ENCODE data around the gene ZNF491. TPM values are rescaled to one million over a fixed set of nuclear protein-coding genes. Genes with fewer than 3 reads are reported as not detected.
A peak's percentile ranks its signal among the peaks of the same experiment; 100 is the strongest.

The ZNF491 gene
- polyA plus RNA-seq, 4 donors, result 0.45 to 1.9 (median 0.96) TPM

DNA sequence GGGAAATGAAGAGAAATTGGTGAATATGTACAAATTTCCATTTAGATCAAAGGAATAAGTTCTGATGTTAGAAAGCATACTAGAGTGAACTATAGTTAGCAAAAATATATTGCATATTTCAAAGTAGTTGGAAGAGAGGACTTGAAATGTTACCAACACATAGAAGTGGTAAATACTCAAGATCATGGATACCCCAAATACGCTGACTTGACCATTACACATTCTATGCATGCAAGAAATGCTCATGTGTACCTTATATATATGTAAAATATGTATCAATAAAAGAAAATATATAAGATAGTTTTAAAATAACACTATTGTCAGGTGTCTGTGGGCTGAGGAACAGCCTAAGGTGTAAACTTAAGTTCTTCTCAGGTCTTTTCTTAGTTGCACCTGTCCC is 14.6 kb upstream of the ZNF491 start:
- FAIRE-seq (no peak), DNase-seq (no peak)
- Histone ChIP-seq H3K27me3 (ENCODE audit: control insufficient read depth in 3 of 3, insufficient read depth in 3 of 3, low read length in 3 of 3) (peaks cover 0 to 2% (median 0%) of the 10 kb centered on the region in 3 donors), H3K36me3 (ENCODE audit: control insufficient read depth in 3 of 3, insufficient read depth in 2 of 3, low read depth in 1 of 3, low read length in 3 of 3) (peaks cover 10 to 25% (median 17%) of the 10 kb centered on the region in 3 donors), H3K4me1 (ENCODE audit: control insufficient read depth in 3 of 3, insufficient read depth in 2 of 3, low read depth in 1 of 3, low read length in 2 of 3) (no peaks in the 10 kb centered on the region), H3K9me3 (ENCODE audit: control insufficient read depth in 2 of 2, insufficient read depth in 1 of 2, low read depth in 1 of 2, low read length in 1 of 2) (peaks cover 5 to 52% of the 10 kb centered on the region in 2 donors), H3K4me3 (ENCODE audit: low read depth in 1 of 3, low read length in 3 of 3) (no peak overlapping the region), H3K27ac (ENCODE audit: low read depth in 1 of 3, low read length in 2 of 3) (no peak overlapping the region)
- 98 to 100% (median 100%) methylated on average over 1 of the region's 1 CpG for WGBS, 3 donors

DNA sequence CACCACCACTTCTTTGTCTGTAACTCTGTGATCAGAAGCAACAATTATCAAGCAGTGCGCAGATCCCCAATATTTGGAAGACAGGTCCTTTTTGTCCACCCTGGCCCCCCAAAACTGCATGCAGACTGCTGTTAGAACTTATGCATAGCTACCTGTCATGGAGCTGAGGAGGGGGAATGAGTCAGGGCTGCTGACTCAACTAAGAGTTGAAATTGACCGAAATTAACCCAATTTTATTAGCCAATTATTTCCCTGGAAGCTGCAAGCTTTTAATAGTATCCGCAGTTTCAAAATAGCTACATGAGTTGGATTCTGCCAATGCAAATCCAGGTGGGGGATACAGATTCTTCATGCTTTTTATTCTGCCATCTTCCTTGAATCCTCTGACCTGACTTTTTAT is 14.0 kb upstream of the ZNF491 start:
- H3K4me3 ChIP-seq (ENCODE audit: low read depth in 1 of 3, low read length in 3 of 3), result no peak overlapping the region
- no peak overlapping the region for H3K27ac ChIP-seq (ENCODE audit: low read depth in 1 of 3, low read length in 2 of 3)
- FAIRE-seq, result no peak
- peaks cover 0 to 2% (median 0%) of the 10 kb centered on the region in 3 donors for H3K27me3 ChIP-seq (ENCODE audit: control insufficient read depth in 3 of 3, insufficient read depth in 3 of 3, low read length in 3 of 3)
- DNase-seq, result no peak
- peaks cover 4 to 20% (median 12%) of the 10 kb centered on the region in 3 donors for H3K36me3 ChIP-seq (ENCODE audit: control insufficient read depth in 3 of 3, insufficient read depth in 2 of 3, low read depth in 1 of 3, low read length in 3 of 3)
- no peaks in the 10 kb centered on the region for H3K4me1 ChIP-seq (ENCODE audit: control insufficient read depth in 3 of 3, insufficient read depth in 2 of 3, low read depth in 1 of 3, low read length in 2 of 3)
- H3K9me3 ChIP-seq (ENCODE audit: control insufficient read depth in 2 of 2, insufficient read depth in 1 of 2, low read depth in 1 of 2, low read length in 1 of 2), result peaks cover 5 to 46% of the 10 kb centered on the region in 2 donors
- WGBS, 3 donors, result 96 to 99% (median 97%) methylated on average over 3 of the region's 3 CpGs

DNA sequence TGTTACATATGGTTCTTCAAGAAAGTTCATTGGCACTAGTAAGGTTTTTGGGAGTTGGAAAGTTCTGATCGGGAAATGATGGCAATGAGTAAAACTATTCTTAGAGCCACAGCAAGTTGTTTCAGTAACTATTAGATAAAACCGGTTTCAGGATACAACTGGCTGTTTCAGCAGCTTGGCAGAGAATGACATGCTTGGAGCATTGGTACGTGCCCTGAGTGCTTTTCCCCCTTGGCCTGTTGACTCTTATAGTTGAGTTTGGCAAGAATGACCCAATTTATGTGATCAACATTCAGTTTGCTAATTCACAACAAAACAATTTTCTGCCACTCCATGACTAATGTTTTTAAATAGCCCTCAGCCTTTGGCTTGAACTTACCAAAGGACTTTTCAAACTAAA is 10.8 kb upstream of the ZNF491 start:
- Histone ChIP-seq H3K4me1 (ENCODE audit: control insufficient read depth in 3 of 3, insufficient read depth in 2 of 3, low read depth in 1 of 3, low read length in 2 of 3) (no peaks in the 10 kb centered on the region), H3K27me3 (ENCODE audit: control insufficient read depth in 3 of 3, insufficient read depth in 3 of 3, low read length in 3 of 3) (no peaks in the 10 kb centered on the region), H3K27ac (ENCODE audit: low read depth in 1 of 3, low read length in 2 of 3) (no peak overlapping the region), H3K36me3 (ENCODE audit: control insufficient read depth in 3 of 3, insufficient read depth in 2 of 3, low read depth in 1 of 3, low read length in 3 of 3) (no peaks in the 10 kb centered on the region), H3K4me3 (ENCODE audit: low read depth in 1 of 3, low read length in 3 of 3) (no peak overlapping the region), H3K9me3 (ENCODE audit: control insufficient read depth in 2 of 2, insufficient read depth in 1 of 2, low read depth in 1 of 2, low read length in 1 of 2) (peaks cover 0 to 31% of the 10 kb centered on the region in 2 donors)
- DNase-seq (no peak), FAIRE-seq (no peak)
- WGBS, 3 donors, result 74 to 84% (median 79%) methylated on average over 3 of the region's 3 CpGs

DNA sequence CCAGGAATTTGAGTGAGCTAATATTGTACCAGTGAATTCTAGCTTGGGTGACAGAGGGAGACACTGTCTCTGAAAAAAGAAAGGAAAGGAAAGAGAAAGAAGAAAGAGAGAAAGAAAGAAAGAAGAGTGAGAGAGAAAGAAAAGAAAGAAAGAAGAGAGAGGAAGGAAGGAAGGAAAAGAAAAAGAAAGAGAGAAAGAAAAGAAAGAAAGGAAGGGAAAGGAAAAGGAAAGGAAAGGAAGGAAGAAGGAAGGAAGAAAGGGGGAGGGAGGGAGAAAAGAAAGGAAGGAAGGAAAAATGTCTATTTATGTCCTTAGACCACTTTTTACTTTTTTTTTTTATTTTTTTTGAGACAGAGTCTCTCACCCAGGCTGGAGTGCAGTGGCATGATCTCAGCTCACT is 5.4 kb upstream of the ZNF491 start:
- peaks cover 0 to 5% (median 4%) of the 10 kb centered on the region in 3 donors for H3K4me1 ChIP-seq (ENCODE audit: control insufficient read depth in 3 of 3, insufficient read depth in 2 of 3, low read depth in 1 of 3, low read length in 2 of 3)
- FAIRE-seq (no peak), DNase-seq (no peak)
- H3K27ac ChIP-seq (ENCODE audit: low read depth in 1 of 3, low read length in 2 of 3), result no peak overlapping the region
- H3K27me3 ChIP-seq (ENCODE audit: control insufficient read depth in 3 of 3, insufficient read depth in 3 of 3, low read length in 3 of 3), result no peaks in the 10 kb centered on the region
- no peak overlapping the region for H3K4me3 ChIP-seq (ENCODE audit: low read depth in 1 of 3, low read length in 3 of 3)
- peaks cover 0 to 5% of the 10 kb centered on the region in 2 donors for H3K9me3 ChIP-seq (ENCODE audit: control insufficient read depth in 2 of 2, insufficient read depth in 1 of 2, low read depth in 1 of 2, low read length in 1 of 2)
- H3K36me3 ChIP-seq (ENCODE audit: control insufficient read depth in 3 of 3, insufficient read depth in 2 of 3, low read depth in 1 of 3, low read length in 3 of 3), result no peaks in the 10 kb centered on the region

DNA sequence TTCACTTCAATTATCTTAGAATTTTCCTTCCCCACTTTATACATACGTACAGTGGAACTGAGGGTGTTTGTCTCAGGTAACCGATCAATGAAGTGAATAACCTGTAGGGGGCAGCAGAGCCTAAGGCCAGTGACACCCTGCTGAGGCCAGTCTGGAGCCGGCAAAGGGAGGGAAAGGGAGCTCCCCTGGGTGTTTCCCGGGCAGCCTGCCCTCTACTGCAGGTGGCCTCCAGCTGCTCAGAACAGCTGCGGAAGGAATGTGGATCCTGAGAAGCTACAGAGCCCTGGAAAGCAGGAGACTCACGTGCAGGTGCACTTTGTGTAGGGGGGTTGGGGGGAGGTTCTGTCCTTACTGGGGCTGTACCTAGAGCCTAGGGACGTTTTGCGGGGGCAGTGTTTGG is 832 bp upstream of the ZNF491 start:
- WGBS, 3 donors, result 1 to 4% (median 4%) methylated on average over 8 of the region's 8 CpGs
- Histone ChIP-seq H3K27ac (ENCODE audit: low read depth in 1 of 3, low read length in 2 of 3) (peak overlapping the region in 1 of 3 donors; percentile 11), H3K36me3 (ENCODE audit: control insufficient read depth in 3 of 3, insufficient read depth in 2 of 3, low read depth in 1 of 3, low read length in 3 of 3) (no peaks in the 10 kb centered on the region), H3K4me1 (ENCODE audit: control insufficient read depth in 3 of 3, insufficient read depth in 2 of 3, low read depth in 1 of 3, low read length in 2 of 3) (peaks cover 0 to 8% (median 8%) of the 10 kb centered on the region in 3 donors), H3K27me3 (ENCODE audit: control insufficient read depth in 3 of 3, insufficient read depth in 3 of 3, low read length in 3 of 3) (no peaks in the 10 kb centered on the region), H3K9me3 (ENCODE audit: control insufficient read depth in 2 of 2, insufficient read depth in 1 of 2, low read depth in 1 of 2, low read length in 1 of 2) (no peaks in the 10 kb centered on the region), H3K4me3 (ENCODE audit: low read depth in 1 of 3, low read length in 3 of 3) (peak overlapping the region in 2 of 3 donors; percentile 1 to 17)
- FAIRE-seq, result no peak
- peak; percentile 94 for DNase-seq

DNA sequence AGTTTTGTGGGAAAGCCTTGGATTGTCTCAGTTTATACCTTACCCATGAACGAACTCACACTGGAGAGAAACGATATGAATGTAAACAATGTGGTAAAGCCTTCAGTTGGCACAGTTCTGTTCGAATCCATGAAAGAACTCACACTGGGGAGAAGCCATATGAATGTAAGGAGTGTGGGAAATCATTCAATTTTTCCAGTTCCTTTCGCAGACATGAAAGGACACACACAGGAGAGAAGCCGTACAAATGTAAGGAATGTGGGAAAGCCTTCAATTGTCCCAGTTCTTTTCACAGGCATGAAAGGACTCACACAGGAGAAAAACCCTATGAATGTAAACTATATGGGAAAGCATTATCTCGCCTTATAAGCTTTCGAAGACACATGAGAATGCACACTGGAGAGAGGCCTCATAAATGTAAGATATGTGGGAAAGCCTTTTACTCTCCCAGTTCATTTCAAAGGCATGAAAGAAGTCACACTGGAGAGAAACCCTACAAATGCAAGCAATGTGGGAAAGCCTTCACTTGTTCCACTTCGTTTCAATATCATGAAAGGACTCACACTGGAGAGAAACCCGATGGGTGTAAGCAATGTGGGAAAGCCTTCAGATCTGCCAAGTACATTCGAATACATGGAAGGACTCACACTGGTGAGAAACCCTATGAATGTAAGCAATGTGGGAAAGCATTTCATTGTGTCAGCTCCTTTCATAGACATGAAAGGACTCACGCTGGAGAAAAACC is 8.2 kb downstream of the ZNF491 start:
- H3K27me3 ChIP-seq (ENCODE audit: control insufficient read depth in 3 of 3, insufficient read depth in 3 of 3, low read length in 3 of 3), result no peaks in the 10 kb centered on the region
- no peak overlapping the region for H3K27ac ChIP-seq (ENCODE audit: low read depth in 1 of 3, low read length in 2 of 3)

DNA sequence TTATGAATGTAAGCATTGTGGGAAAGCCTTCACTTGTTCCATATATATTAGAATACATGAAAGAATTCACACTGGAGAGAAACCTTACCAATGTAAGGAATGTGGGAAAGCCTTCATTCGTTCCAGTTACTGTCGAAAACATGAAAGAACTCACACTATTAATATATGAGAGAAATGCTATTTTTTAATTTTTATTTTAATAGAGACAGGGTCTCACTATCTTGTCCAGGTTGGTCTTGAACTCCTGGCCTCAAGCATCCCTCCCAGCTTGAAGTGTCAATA is 8.7 kb downstream of the ZNF491 start:
- Histone ChIP-seq H3K36me3 (ENCODE audit: control insufficient read depth in 3 of 3, insufficient read depth in 2 of 3, low read depth in 1 of 3, low read length in 3 of 3) (no peaks in the 10 kb centered on the region), H3K4me1 (ENCODE audit: control insufficient read depth in 3 of 3, insufficient read depth in 2 of 3, low read depth in 1 of 3, low read length in 2 of 3) (no peaks in the 10 kb centered on the region), H3K4me3 (ENCODE audit: low read depth in 1 of 3, low read length in 3 of 3) (no peak overlapping the region), H3K27me3 (ENCODE audit: control insufficient read depth in 3 of 3, insufficient read depth in 3 of 3, low read length in 3 of 3) (no peaks in the 10 kb centered on the region), H3K9me3 (ENCODE audit: control insufficient read depth in 2 of 2, insufficient read depth in 1 of 2, low read depth in 1 of 2, low read length in 1 of 2) (peaks cover 4 to 38% of the 10 kb centered on the region in 2 donors), H3K27ac (ENCODE audit: low read depth in 1 of 3, low read length in 2 of 3) (no peak overlapping the region)
- FAIRE-seq (no peak), DNase-seq (no peak)
- WGBS, 3 donors, result 92 to 94% (median 92%) methylated on average over 2 of the region's 2 CpGs

More for the DNA sequence above, 8.2 kb downstream of the ZNF491 start:
- H3K4me3 ChIP-seq (ENCODE audit: low read depth in 1 of 3, low read length in 3 of 3), result no peak overlapping the region
- H3K4me1 ChIP-seq (ENCODE audit: control insufficient read depth in 3 of 3, insufficient read depth in 2 of 3, low read depth in 1 of 3, low read length in 2 of 3), result no peaks in the 10 kb centered on the region
- no peak for FAIRE-seq
- DNase-seq, result no peak
- peaks cover 4 to 38% of the 10 kb centered on the region in 2 donors for H3K9me3 ChIP-seq (ENCODE audit: control insufficient read depth in 2 of 2, insufficient read depth in 1 of 2, low read depth in 1 of 2, low read length in 1 of 2)
- no peaks in the 10 kb centered on the region for H3K36me3 ChIP-seq (ENCODE audit: control insufficient read depth in 3 of 3, insufficient read depth in 2 of 3, low read depth in 1 of 3, low read length in 3 of 3)
- 91 to 92% (median 91%) methylated on average over 11 of the region's 11 CpGs for WGBS, 3 donors

DNA sequence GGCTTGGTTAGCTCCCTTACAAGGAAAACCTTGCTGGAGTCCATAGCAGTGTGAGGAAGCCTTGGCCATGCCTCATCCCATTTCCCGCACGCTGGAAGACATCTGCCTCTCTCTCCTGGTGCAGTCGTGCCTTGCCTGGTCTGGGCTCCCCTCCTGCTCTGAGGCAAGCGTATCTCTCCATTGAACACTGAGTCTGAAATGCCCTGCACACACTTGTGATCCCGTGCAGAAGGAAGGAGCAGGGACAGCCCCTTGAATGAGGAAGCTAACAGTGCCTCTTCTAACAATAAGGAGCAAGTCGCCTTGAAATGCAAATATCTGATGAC is 15.3 kb downstream of the ZNF491 start:
- DNase-seq (no peak), FAIRE-seq (no peak)
- 2 to 6% (median 5%) methylated on average over 6 of the region's 6 CpGs for whole genome bisulfite sequencing, 3 donors
- peaks cover 0 to 11% (median 0%) of the 10 kb centered on the region in 3 donors for H3K36me3 ChIP-seq (ENCODE audit: control insufficient read depth in 3 of 3, insufficient read depth in 2 of 3, low read depth in 1 of 3, low read length in 3 of 3)
- peaks cover 0 to 23% of the 10 kb centered on the region in 2 donors for H3K9me3 ChIP-seq (ENCODE audit: control insufficient read depth in 2 of 2, insufficient read depth in 1 of 2, low read depth in 1 of 2, low read length in 1 of 2)
- peaks cover 0 to 3% (median 0%) of the 10 kb centered on the region in 3 donors for H3K4me1 ChIP-seq (ENCODE audit: control insufficient read depth in 3 of 3, insufficient read depth in 2 of 3, low read depth in 1 of 3, low read length in 2 of 3)
- no peaks in the 10 kb centered on the region for H3K27me3 ChIP-seq (ENCODE audit: control insufficient read depth in 3 of 3, insufficient read depth in 3 of 3, low read length in 3 of 3)
- H3K27ac ChIP-seq (ENCODE audit: low read depth in 1 of 3, low read length in 2 of 3), result peak overlapping the region in 2 of 3 donors; percentile 0 to 47
- H3K4me3 ChIP-seq (ENCODE audit: low read depth in 1 of 3, low read length in 3 of 3), result peak overlapping the region; percentile 74 to 79 (median 76)

All from small intestine (tissue), 7 donors.